DMS53 (cell line): ENCODE data around the gene LRP1.
A peak's percentile ranks its signal among the peaks of the same experiment; 100 is the strongest.

Experiments
- DNase-seq: peaks from one replicate; lab custom pipeline; 2025; lab: John Stamatoyannopoulos, UW

LRP1 gene

DNA sequence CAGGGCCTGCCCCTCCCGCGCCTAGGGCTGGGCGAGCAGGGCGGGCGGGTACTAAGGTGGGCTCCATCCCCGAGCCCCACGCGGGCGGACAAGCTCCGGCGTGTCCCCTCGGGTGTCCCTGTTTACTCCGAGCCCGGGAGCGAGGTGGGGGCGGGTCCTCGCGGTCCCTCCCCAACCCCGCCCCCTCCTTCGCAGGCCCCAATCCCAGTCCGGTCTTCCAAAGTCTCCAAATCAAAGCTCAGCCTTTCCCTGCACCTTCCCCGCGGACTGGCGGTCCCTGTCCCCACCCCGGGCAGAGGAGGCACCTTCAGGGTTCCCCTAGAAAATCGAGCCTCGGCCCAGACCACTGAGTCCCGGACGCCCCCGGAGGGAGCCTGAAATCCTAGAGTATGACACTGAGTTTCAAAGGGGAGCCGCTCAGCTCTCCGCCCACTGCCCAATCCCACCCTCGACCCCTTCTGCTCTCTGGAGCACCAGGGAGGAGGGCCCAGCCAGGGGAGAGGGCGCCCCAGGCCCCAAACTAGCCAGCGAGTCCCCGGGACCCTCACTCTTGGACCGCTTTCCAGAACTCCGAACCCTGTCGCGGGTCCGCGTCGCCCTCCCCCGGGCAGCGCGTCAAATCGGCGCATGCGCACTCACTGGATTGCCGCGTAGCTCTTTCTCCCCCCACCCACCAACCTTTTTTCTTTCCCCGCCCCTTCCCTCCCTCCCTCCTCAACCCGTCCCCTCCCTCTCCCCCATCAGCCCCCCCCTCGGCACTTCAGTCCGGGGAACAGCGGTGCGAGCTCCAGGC, at the start of gene LRP1:
Gene LRP1, plus strand, starts transcription at position 758 of the 793 bp plus-strand sequence. CDS start 482 bp downstream, outside the sequence.
- peak; percentile 90 for DNase-seq

DNA sequence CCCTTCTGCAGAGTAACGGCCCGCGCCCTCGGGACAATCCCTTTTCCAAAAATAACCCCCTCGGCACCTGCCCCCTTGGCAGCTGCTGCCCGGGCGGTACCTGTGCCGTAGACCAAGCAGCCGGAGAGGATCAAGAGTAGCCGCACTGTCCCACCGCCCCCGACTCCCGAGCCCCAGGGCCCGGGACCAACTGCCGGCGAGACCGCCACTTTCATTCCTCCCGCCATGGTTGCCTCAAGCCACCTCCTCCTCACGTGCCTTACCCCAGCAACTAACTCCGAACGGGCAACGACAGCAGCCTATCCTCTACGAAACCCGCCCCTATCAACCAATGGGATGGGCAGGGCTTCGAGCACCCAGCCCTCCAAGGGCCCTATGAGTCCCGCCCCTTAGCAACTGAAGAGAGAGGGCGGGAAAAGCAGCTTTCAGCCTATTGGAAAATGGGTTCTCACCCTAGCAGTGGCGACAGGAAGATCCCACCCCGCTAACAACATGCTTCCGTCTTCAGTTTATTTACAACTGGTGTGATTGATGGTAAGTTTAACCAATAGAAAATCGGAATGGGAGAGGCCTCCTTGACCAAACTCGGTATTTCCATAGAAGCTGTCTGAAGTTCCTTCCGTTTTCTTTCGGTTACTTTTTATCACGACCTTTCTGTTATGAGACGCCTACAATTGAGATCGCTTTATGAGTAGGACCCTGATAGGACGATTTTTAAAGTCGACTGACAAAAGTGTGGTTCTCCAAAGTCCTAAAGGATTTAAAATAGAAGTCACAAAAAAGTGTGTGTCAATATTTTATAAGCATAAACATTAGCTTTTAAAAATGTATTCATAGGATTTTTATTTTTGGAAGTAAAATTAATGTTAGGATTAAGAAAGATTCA, 49.5 kb upstream of the LRP1 start, which contains the start of gene NEMP1:
Gene NEMP1, minus strand, starts transcription at position 273 of the 886 bp plus-strand sequence. Its CDS starts 46 bp downstream, at position 227.
- peak; percentile 100 for DNase-seq

DNA sequence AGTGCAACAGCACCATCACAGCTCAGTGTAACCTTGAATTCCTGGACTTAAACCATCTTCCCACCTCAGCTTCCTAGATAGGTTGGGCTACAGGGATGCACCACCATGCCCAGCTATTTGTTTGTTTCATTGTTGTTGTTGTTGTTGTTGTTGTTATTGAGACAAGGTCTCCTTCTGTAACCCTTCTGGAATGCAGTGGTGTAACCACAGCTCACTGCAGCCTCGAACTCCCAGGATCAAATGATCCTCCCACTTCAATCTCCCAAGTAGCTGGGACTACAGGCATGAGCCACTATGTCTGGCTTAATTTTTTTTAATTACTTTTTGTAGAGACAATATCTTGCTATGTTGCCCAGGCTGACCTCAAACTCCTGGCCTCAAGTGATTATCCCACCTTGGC, 48.5 kb upstream of the LRP1 start:
- no peak for DNase-seq

DNA sequence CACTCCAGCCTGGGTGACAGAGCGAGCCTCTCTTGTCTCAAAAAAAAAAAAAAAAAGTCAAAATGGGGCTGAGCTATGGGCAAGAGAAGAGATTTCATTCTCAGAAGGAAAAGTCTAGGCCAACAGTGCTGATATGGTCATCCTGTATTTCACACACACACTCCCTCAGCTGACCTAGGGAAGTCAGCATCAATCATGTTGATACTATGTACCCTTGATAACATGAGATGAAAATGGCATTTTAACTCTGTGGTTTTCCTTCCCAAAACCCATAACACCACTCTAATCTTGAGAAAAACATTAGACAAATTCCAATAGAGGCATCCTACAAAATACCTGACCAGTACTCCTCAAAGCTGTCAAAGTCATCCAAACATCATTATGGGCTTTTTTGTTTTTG, 47.4 kb upstream of the LRP1 start:
- DNase-seq: no peak

DNA sequence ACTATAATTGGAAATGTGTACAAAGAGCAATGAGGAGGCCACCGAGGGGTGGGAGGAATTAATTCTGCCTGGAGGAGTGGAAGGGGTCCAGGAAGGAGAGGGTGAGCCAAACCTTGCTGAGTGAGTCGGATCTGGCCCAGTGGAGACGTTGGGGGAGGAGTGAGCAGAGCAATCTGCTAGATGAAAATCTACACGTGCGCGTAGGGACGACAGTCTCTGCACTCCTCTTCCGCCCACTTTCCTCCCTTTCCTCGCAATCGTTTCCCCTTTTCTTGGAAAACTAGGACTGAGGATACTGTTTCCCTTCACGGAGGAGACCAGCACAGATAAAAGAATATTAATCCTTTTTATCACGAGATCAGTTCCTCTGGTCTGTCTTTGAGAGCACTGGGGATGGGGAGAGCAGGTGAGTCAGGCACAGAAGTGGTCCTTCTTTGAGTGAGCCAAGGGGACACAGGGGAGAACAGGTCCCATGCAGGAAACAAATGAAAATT, 42.2 kb upstream of the LRP1 start:
- no peak for DNase-seq

DNA sequence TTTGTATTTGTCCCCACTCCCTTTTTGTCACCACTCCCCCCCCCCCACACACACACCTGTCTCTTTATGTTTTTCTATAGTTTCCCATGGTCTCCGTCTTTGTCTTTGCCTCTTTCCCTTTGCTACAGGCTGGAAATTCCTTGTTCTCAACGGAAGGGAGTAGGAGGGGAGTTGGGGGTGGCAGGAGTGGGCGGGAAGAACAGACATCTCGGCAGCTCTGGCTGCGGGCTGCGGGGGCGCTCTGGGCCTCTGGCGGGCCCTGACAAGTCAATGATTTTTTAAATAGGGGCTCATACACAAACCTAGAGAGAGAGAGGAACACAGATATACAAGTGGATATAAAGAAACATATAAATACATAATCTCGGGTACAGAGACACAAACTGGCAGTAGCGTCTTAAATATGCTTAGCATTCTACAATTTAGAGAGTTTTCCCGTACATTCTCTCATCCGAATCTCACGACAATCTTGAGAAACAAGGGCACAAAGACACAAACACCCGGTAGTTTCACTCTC, 41.7 kb upstream of the LRP1 start:
- peak; percentile 47 for DNase-seq

DNA sequence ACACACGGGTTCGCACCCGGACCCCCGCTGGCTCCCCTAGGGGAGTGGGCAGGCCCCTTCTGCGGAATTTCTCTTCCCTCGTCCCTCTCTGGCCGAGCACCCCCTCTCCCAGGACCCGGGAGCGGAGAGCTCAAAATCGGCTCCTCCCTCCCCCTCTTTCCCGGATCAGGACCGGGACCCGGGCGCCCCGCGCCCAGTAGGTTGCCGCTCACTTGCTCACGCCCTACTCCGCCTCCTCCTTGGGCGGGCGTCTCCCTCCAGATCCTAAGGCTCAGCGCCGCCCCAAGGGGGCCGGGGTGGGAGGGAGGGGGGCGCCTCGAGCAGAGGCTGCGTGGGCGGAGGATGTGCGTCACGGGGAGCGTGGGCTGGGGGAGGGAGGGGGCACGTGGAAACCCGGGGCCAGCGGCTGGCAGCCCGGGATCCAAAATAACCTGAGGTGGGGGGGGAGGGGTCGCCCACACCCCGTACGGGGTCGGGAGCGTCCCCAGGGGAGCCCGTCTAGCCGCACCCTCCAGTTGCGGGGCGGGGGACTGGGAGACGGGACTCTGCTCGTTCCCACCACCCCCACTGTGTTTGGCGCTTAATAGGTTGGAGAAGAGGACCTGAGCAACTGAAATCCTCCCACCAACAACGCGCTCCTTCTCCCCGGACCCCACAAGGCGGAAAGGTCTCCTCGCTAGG, 41.1 kb upstream of the LRP1 start:
- peak; percentile 78 for DNase-seq

DNA sequence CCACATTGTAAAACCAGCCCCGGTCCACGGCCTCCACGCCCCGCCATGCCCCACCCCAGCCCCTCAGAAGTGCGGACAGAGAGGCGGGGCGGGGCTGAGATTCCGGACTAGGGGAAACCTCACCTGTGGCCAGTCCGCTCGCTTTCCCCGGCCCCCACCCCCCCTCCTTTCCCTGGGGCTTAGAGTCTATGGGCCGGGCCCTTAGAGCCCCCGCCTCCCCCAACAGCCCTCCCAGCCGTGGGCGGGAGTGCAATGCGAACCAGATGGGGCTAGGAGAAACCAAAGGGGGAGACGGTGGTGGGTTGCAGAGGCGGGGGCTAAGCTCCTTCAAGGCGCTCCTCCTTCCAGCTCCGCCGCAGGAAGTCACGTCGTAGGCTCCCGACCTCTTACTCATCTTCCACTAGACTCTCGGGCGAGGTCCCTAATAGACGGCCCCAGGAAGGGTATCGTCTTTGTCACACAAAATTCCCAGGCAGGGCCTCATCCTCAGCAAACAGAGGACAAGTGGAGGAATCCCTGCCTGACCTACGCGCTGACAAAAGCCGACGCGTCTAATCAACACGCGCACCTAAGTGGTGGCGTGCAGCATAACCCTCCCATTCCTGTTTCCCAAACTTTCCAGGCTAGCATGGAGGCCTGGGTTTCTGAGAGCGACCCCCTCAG, 40.5 kb upstream of the LRP1 start:
- DNase-seq: peak; percentile 87

DNA sequence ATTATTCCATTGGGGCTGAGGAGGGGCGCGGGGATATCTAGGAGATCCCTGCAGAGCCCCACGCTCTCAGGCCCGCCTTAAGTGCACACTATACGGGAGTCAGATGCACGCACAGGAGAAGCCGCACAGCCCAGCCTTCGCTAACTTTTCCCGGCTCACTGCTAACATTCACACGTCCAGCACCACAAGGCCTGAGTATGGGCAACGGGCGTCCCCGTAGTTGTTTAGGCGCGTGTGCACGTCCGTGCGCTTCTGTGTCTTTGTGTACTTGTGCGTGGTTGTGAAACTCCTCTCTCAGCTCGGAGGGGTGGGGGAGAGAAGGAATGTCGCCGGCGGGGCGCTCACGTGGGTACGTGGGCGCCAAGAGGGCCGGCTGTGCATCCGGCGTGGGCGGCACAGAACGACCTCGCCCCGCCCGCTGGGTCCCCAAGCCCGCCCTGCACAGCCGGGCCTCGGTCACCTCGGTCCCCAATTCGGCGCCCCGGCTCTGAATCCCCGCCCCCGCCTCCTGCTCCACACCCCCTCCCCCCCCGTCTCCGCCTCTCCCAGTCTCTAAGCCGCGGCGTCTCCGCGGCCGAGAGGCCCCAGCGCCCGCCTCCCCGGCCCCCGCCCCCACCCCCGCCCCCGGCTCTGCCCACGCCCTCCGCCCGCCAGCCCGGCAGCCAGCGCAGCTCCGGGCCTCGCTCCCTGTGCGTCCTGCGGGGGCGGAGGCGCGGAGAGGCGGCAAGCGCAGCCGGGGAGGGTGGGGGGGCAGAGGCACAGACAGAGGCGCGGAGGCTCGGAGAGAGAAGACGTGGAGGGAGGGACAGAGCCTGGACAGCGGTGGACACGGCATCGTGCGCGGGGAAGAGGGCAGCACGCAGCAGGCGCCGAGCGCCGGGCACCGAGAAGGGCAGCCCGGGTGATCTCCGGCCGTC, 39.7 kb upstream of the LRP1 start, which contains the start of gene NAB2:
Gene NAB2, plus strand, starts transcription at position 761 of the 917 bp plus-strand sequence. CDS start 158 bp downstream, outside the sequence.
- peak; percentile 98 for DNase-seq

DNA sequence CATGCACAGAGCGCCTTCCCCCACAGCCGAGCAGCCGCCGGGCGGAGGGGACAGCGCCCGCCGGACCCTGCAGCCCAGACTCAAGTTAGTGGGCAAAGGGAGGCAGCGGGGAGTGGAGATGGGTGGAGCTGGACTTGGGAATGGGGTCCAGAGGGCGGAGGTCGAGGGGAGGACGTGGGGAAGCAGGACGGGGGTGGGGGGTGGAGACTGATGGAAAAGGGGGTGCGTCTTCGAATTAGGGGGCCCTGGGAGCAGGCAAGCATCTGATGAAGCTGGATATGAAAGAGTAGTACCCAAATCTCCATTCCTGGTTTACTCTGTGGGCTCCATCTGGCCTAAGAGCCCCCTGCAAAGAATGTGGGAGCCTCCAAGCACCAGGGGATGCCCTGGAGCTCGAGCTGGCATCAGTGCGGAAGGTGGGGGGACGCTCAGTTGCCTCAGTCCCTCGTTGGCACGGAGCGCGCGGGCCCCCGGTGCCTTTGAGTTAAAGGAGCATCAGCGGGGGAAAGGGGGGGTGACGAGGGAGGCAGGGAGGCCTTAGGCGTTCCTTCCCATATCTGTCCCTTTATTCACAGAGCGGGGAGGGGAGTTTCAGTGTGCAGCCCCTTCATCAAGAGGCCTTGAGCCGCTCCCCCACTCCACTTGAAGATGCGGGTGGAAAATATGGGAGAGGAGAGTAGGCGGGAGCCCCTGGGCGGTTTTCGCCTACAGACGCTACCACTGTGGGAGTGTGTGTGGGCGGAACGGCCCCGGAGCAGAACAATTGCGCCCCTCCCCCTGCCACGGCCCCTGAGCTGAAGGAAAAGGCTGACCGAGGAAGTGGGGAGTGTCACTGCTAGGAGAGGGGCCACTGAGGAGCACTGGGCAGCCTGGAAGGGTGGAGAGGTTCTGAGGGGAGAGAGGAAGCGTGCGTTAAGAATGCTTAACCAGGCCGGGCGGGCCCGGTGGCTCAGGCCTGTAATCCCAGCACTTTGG, 38.7 kb upstream of the LRP1 start:
- DNase-seq: peak; percentile 31

DNA sequence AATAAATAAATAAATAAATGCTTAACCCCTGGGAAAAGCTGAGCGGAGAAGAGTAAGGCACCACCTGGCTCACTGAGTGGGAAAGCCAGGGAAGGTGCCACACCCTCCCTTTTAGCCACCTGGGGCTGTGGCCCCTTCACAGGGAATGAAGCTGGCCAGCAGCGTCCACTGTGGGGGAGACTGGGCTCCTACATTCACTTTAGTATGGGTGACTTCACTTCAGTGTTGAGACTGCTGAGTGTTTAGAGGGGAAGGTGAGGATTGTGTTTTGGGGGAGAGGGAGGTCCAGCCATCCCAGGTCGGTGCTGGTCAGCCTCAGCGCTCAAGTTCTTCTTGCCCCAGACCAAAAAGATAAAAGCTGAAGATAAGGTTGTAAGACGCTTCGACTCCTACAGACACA, 37.8 kb upstream of the LRP1 start:
- DNase-seq: no peak

DNA sequence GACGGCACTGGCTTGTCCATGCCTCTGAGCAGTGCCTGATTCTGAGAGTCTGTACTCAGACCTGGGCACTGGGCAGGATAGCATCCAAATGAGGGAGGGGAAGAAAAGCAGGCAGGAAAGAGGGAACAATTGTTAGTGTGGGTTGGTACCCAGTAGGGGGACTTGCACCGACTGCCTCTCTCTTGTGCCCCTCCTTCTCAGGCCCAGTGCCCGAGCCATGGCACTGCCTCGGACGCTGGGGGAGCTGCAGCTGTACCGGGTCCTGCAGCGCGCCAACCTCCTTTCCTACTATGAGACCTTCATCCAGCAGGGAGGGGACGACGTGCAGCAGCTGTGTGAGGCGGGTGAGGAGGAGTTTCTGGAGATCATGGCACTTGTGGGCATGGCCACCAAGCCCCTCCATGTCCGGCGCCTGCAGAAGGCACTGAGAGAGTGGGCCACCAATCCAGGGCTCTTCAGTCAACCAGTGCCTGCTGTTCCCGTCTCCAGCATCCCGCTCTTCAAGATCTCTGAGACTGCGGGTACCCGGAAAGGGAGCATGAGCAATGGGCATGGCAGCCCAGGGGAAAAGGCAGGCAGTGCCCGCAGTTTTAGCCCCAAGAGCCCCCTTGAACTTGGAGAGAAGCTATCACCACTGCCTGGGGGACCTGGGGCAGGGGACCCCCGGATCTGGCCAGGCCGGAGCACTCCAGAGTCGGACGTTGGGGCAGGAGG, 37.2 kb upstream of the LRP1 start:
- DNase-seq: no peak

DNA sequence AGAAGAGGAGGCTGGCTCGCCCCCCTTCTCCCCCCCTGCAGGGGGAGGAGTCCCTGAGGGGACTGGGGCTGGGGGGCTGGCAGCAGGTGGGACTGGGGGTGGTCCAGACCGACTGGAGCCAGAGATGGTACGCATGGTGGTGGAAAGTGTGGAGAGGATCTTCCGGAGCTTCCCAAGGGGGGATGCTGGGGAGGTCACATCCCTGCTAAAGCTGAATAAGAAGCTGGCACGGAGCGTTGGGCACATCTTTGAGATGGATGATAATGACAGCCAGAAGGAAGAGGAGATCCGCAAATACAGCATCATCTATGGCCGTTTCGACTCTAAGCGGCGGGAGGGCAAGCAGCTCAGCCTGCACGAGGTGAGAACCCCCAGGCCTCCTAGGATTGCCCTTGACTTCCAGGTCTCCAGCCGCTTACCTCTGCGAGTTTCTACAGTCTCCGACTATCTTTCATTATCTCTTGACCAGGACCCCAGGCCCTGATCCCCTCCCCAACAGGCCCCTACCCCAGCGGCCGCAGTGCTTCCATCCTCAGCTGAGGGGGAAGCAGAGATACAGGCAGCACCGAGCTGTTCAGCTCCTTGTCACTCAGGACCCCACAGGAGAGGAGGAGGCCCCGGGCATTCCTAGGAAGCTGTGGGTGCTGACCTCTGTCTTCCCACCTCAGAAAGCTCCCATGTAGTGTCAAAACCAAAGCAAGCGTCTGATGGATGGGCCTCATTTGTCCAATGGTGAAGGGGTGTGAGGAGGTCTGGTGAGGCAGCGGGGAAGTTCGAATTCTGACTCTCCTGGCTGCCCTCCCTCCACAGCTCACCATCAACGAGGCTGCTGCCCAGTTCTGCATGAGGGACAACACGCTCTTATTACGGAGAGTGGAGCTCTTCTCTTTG, 36.4 kb upstream of the LRP1 start:
- no peak for DNase-seq

DNA sequence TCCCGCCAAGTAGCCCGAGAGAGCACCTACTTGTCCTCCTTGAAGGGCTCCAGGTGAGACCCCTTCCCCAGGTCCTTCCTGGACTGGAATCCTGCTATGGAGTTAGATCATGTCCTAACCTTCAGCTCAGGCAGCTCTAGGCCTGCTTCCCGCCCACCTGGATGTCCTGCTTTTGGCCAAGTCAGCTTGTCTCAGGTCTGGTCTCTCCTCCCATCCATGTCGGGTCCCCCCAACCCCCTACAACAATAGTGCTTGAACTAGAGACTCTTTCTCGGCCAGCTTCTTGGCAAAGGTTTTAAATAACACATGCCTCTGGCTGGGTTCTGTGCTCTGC, 35.8 kb upstream of the LRP1 start:
- DNase-seq: no peak

DNA sequence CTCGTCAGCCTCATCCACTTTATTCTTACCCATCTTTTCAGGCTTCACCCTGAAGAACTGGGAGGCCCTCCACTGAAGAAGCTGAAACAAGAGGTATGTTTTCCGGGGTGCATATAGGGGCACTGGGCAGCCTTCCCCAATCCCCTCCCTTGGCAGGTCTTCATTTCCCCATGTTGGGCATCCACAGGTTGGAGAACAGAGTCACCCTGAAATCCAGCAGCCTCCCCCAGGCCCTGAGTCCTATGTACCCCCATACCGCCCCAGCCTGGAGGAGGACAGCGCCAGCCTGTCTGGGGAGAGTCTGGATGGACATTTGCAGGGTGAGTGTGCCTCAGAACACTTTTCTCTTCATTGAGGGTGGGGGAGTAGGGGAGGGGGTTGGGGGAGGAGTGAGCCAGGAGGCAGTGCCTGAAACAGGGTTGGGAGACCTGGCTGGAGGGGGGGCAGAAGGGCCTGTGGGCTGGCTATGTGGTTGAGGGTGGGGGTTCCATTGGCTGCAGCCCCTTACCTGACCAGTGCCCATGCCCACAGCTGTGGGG, 35.3 kb upstream of the LRP1 start:
- no peak for DNase-seq

DNA sequence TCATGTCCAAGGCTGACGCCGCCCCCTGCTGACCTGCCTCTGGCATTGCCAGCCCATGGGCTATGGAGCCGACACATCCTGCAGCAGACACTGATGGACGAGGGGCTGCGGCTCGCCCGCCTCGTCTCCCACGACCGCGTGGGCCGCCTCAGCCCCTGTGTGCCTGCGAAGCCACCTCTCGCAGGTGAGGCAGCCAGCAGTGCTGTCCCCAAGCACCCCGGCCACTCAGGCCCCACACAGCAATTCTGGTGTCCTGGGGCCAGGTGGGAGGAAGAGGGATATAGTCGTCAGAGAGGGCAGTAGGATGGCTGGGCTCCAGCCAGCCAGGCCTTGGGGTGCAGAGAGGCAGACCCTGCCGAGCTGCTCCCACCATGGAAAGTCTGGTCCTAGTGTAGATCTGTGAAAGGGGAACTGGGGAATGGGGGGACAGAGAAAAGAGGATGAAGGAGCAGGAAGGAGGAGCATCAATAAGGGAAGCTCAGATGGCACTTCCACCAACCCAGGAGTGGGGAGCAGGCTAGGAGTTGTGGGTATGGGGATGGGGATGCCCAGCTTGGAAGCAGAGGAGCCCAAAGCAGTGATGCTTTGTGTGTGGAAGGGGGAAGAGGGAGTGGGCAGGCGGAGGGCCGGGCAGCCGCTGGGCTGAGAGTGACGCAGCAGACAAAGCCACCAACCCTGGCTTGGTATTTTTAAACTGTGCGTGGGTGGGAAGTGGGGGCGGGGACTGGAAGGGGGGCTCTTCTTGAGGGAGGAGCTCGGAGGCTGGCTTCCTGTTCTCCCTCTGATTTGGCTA, 34.7 kb upstream of the LRP1 start:
- peak; percentile 65 for DNase-seq
